CD14-positive monocyte (primary cell): Measurements from ENCODE around the gene GABRQ. TPM values are rescaled to one million over a fixed set of nuclear protein-coding genes. Genes with fewer than 3 reads are reported as not detected.
"Not testable (repeated sequence)": the region's sequence is repeated elsewhere in the genome, so short reads cannot be mapped to it uniquely, and the experiment has no call there.

Experiments
- DNase-seq, 3 donors: peaks; one replicate each; pipeline ENCODE4 v3.0.0-alpha.2; 2011 to 2022
- H2AFZ ChIP-seq: 2 replicates; pipeline ENCODE4 v1.6.0; 2012; ENCODE audit warnings: mild to moderate bottlenecking, low read depth, low read length, inconsistent platforms; ENCODE audit not compliant: insufficient read depth, poor library complexity, severe bottlenecking
- H3K27ac ChIP-seq, 2 donors: 1 replicate in 1 of 2; 2 replicates in 1 of 2; pipeline ENCODE4 v1.5.1; 2012 to 2013; ENCODE audit warnings: low read length in 2 of 2, control low read depth in 1 of 2, inconsistent platforms in 1 of 2, low read depth in 1 of 2, mild to moderate bottlenecking in 1 of 2
- H3K27me3 ChIP-seq, 2 donors: one replicate each; pipeline versions ENCODE4 v1.6.0 to v1.6.1; 2011 to 2013; ENCODE audit warnings: low read length in 2 of 2; ENCODE audit not compliant: control insufficient read depth in 2 of 2, insufficient read depth in 2 of 2
- H3K36me3 ChIP-seq, 2 donors: replicated peaks in 1 of 2; 1 replicate in 1 of 2; 2 replicates in 1 of 2; pipeline versions ENCODE4 v1.5.1 to v1.6.1; 2012 to 2013; ENCODE audit warnings: low read length in 2 of 2, control low read depth in 1 of 2, inconsistent platforms in 1 of 2, mild to moderate bottlenecking in 1 of 2; ENCODE audit not compliant: insufficient read depth in 2 of 2, control insufficient read depth in 1 of 2
- H3K4me1 ChIP-seq, 2 donors: 1 replicate in 1 of 2; 2 replicates in 1 of 2; pipeline versions ENCODE4 v1.5.1 to v1.6.1; 2012 to 2013; ENCODE audit warnings: low read length in 2 of 2, control low read depth in 1 of 2, inconsistent platforms in 1 of 2, mild to moderate bottlenecking in 1 of 2, moderate library complexity in 1 of 2; ENCODE audit not compliant: insufficient read depth in 2 of 2, control insufficient read depth in 1 of 2
- H3K4me2 ChIP-seq: replicated peaks from 2 replicates; pipeline ENCODE3; 2012; ENCODE audit warnings: low read length, moderate library complexity, mild to moderate bottlenecking; ENCODE audit not compliant: poor library complexity, severe bottlenecking; ENCODE audit errors: extremely low read depth
- H3K4me3 ChIP-seq, 3 experiments: fragments of 200-600 bp in 1 of 3; sonication (generic) in 1 of 3; replicated peaks in 1 of 3; 1 replicate in 2 of 3; 2 replicates in 1 of 3; pipeline ENCODE4 v1.5.1; 2011 to 2013; ENCODE audit warnings: low read length in 3 of 3, mild to moderate bottlenecking in 3 of 3, control low read depth in 2 of 3, low read depth in 2 of 3, inconsistent platforms in 1 of 3, moderate library complexity in 1 of 3
- H3K79me2 ChIP-seq: 2 replicates; pipeline ENCODE4 v1.6.0; 2012; ENCODE audit warnings: mild to moderate bottlenecking, control low read depth, inconsistent platforms, low read length, moderate library complexity; ENCODE audit not compliant: insufficient read depth
- H3K9ac ChIP-seq: 2 replicates; pipeline ENCODE4 v1.6.0; 2017; ENCODE audit warnings: low read length, mild to moderate bottlenecking; ENCODE audit not compliant: insufficient read depth, poor library complexity, severe bottlenecking
- H3K9me3 ChIP-seq, 2 donors: replicated peaks in 1 of 2; 1 replicate in 1 of 2; 2 replicates in 1 of 2; pipeline versions ENCODE4 v1.5.1 to v1.6.1; 2012 to 2013; ENCODE audit warnings: low read length in 2 of 2, control low read depth in 1 of 2; ENCODE audit not compliant: control insufficient read depth in 1 of 2, insufficient read depth in 1 of 2
- H4K20me1 ChIP-seq: 2 replicates; pipeline ENCODE4 v1.6.0; 2012; ENCODE audit warnings: mild to moderate bottlenecking, low read length, control low read depth, moderate library complexity; ENCODE audit not compliant: insufficient read depth
- H3K27ac Mint-ChIP-seq, 7 donors: one replicate each; pipeline ENCODE4 v1.8.0; 2020; ENCODE audit warnings: mild to moderate bottlenecking in 7 of 7, mixed read lengths in 7 of 7, moderate library complexity in 6 of 7, inconsistent platforms in 2 of 7
- H3K27me3 Mint-ChIP-seq, 3 donors: one replicate each; pipeline ENCODE4 v1.8.0; 2021 to 2022; ENCODE audit warnings: low read depth in 3 of 3, mild to moderate bottlenecking in 3 of 3, mixed read lengths in 3 of 3, moderate library complexity in 3 of 3, inconsistent platforms in 1 of 3
- H3K36me3 Mint-ChIP-seq, 2 donors: one replicate each; pipeline ENCODE4 v1.8.0; 2020; ENCODE audit warnings: mixed read lengths in 2 of 2, inconsistent platforms in 1 of 2, mild to moderate bottlenecking in 1 of 2
- H3K4me1 Mint-ChIP-seq: one replicate; pipeline ENCODE4 v1.8.0; 2020; ENCODE audit warnings: mild to moderate bottlenecking, mixed read lengths
- H3K4me3 Mint-ChIP-seq, 2 donors: one replicate each; pipeline ENCODE4 v1.8.0; 2020; ENCODE audit warnings: mild to moderate bottlenecking in 2 of 2, mixed read lengths in 2 of 2, moderate library complexity in 1 of 2
- H3K9me3 Mint-ChIP-seq, 7 donors: one replicate each; pipeline ENCODE4 v1.8.0; 2020 to 2022; ENCODE audit warnings: mixed read lengths in 7 of 7, mild to moderate bottlenecking in 6 of 7, moderate library complexity in 6 of 7, inconsistent platforms in 2 of 7
- WGBS: methylation state at CpG from one replicate; pipeline ENCODE4 v1.1.5; 2013; ENCODE audit warnings: missing lambda C conversion rate; ENCODE audit not compliant: insufficient coverage; 5-methylcytosine and 5-hydroxymethylcytosine counted together
- intact Hi-C, 2 donors: fragments of 100-400 bp; cut with micrococcal nuclease; formaldehyde crosslinking; loops; one replicate each; pipeline versions ENCODE4 v1.15.0 to v1.15.1; 2023
- polyA plus RNA-seq, 3 donors: library from polyadenylated mRNA; depleted of rRNA in 1 of 3; unstranded in 2 of 3; stranded (reverse) in 1 of 3; fragments of 300-500 nt in 2 of 3; fragments of >200 nt in 1 of 3; fragmentation: Illumina TruSeq in 2 of 3; gene quantifications; 1 replicate in 2 of 3; 2 replicates in 1 of 3; pipeline ENCODE4 v1.2.3, GENCODE V29; 2012 to 2021

Gene GABRQ
- polyA plus RNA-seq, 3 donors: not detected

- intact Hi-C loops, H3K4me3 ChIP-seq, H3K9me3 ChIP-seq, H3K4me1 ChIP-seq, H3K4me3 Mint-ChIP-seq, H3K4me1 Mint-ChIP-seq, H3K27me3 ChIP-seq, H3K9ac ChIP-seq, H3K79me2 ChIP-seq, H2AFZ ChIP-seq, H3K4me2 ChIP-seq, H3K27ac ChIP-seq, H3K36me3 Mint-ChIP-seq, H3K9me3 Mint-ChIP-seq, DNase-seq, H4K20me1 ChIP-seq, H3K36me3 ChIP-seq, H3K27me3 Mint-ChIP-seq, H3K27ac Mint-ChIP-seq: not testable (repeated sequence)
- no CpG with 5 or more reads among the region's 5 CpGs for WGBS
Measured at GRCh38 chrX:152700390-152700789, 62.7 kb downstream of the GABRQ start.

DNA sequence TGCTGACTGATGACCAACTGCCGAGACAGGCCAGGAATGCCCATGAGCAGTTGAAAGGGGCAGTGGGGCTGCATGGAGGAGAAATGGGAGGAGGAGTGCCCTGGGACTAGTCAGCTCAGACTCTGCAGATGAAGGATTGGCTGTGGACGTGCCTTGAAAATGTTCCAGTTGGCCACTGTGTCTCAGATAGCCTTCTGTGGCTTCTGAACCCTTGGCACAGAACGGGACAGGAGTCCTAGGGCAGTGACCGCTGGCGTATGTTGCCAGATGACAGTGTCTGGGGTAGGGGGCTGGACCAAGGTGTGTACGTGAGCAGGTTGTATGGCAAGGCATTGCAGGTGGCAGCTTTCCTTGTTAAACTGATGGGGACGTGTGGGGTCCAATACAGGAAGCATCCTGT is 68.8 kb downstream of the GABRQ start:
- H3K79me2 ChIP-seq, H3K4me1 ChIP-seq, H3K4me1 Mint-ChIP-seq, intact Hi-C loops, H3K4me3 Mint-ChIP-seq, H2AFZ ChIP-seq, H3K36me3 Mint-ChIP-seq, H3K4me3 ChIP-seq, H3K27ac ChIP-seq, H3K36me3 ChIP-seq, H3K27me3 Mint-ChIP-seq, H3K27me3 ChIP-seq, H3K4me2 ChIP-seq, H3K9ac ChIP-seq, H3K9me3 Mint-ChIP-seq, DNase-seq, H3K27ac Mint-ChIP-seq, H4K20me1 ChIP-seq, H3K9me3 ChIP-seq: not testable (repeated sequence)
- no CpG with 5 or more reads among the region's 7 CpGs for WGBS

Other genes starting within 250 kb of the GABRQ start
- not detected for gene GABRA3, start 186.6 kb upstream of the GABRQ start, polyA plus RNA-seq
- not detected for gene MAGEA3, start 60.9 kb downstream of the GABRQ start, polyA plus RNA-seq
- not detected for gene CSAG2, start 71.4 kb downstream of the GABRQ start, polyA plus RNA-seq
- gene MAGEA2B, start 76.7 kb downstream of the GABRQ start, polyA plus RNA-seq: not detected
- gene CSAG1, start 95.8 kb downstream of the GABRQ start, polyA plus RNA-seq: not detected
- gene MAGEA12, start 95.9 kb downstream of the GABRQ start, polyA plus RNA-seq: not detected
- gene MAGEA2, start 115.9 kb downstream of the GABRQ start, polyA plus RNA-seq: not detected
- gene CSAG3, start 121.3 kb downstream of the GABRQ start, polyA plus RNA-seq: not detected
- gene MAGEA6, start 131.8 kb downstream of the GABRQ start, polyA plus RNA-seq: not detected
- gene CETN2, start 192.9 kb downstream of the GABRQ start, polyA plus RNA-seq: 10 to 100 TPM in 2 of 3 donors, 1 to 10 TPM in 1; 5.4 to 26.7 (median 19.9) TPM
- gene NSDHL, start 193.2 kb downstream of the GABRQ start, polyA plus RNA-seq: 10 to 100 TPM in 2 of 3 donors, 1 to 10 TPM in 1; 8.2 to 21.3 (median 19.9) TPM